Measurements from ENCODE around the gene EBLN2. TPM values are rescaled to one million over a fixed set of nuclear protein-coding genes. Genes with fewer than 3 reads are reported as not detected.

EBLN2 gene
- total and polyA plus RNA-seq, 9 donors = 1.1 to 16.4 (median 5.1) TPM

DNA sequence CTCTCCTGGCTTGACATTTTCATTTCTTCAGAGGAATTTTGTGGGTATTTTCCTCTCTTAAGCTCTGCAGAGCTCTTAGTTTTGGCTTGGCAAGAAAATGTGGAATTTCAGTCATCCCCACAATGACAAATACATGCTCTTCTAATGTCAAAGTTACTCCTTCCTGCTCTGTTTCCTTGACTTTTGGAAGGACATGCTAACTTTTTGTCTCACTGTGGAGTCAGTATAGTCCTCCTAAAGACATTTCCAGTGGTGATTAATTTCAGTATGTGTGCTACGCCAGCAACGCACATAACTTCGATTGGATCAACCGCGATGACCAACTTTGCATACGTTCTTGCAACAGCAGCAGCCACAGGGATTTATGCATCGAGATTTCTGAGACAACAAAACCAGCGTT, 13.3 kb downstream of the EBLN2 start:
- no peaks in the 10 kb centered on the region for H3K9me3 ChIP-seq
- H3K36me3 ChIP-seq = no peaks in the 10 kb centered on the region
- no peak for DNase-seq
- H3K4me3 ChIP-seq = no peak overlapping the region
- no peaks in the 10 kb centered on the region for H3K27me3 ChIP-seq
- TF ChIP-seq EP300 (IDR thresholded peaks at IDR 0.05) (no peak), POLR2A (IDR thresholded peaks at IDR 0.05) (no peak)
- TF ChIP-seq, protein P1, sequence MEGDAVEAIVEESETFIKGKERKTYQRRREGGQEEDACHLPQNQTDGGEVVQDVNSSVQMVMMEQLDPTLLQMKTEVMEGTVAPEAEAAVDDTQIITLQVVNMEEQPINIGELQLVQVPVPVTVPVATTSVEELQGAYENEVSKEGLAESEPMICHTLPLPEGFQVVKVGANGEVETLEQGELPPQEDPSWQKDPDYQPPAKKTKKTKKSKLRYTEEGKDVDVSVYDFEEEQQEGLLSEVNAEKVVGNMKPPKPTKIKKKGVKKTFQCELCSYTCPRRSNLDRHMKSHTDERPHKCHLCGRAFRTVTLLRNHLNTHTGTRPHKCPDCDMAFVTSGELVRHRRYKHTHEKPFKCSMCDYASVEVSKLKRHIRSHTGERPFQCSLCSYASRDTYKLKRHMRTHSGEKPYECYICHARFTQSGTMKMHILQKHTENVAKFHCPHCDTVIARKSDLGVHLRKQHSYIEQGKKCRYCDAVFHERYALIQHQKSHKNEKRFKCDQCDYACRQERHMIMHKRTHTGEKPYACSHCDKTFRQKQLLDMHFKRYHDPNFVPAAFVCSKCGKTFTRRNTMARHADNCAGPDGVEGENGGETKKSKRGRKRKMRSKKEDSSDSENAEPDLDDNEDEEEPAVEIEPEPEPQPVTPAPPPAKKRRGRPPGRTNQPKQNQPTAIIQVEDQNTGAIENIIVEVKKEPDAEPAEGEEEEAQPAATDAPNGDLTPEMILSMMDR (IDR thresholded peaks at IDR 0.05) = no peak
- H3K27ac ChIP-seq = no peak overlapping the region
- H3K4me1 ChIP-seq (ENCODE audit: insufficient read depth) = peaks cover 4% of the 10 kb centered on the region
- WGBS, 3 donors = 68 to 74% (median 70%) methylated on average over 8 of the region's 8 CpGs
- intact Hi-C loops (cut with DNase I) = loop anchor here in 1 of 4 donors (10.0 kb wide), 2 partner anchors 130 to 230 kb away; partner anchors contain the start of gene SHQ1

DNA sequence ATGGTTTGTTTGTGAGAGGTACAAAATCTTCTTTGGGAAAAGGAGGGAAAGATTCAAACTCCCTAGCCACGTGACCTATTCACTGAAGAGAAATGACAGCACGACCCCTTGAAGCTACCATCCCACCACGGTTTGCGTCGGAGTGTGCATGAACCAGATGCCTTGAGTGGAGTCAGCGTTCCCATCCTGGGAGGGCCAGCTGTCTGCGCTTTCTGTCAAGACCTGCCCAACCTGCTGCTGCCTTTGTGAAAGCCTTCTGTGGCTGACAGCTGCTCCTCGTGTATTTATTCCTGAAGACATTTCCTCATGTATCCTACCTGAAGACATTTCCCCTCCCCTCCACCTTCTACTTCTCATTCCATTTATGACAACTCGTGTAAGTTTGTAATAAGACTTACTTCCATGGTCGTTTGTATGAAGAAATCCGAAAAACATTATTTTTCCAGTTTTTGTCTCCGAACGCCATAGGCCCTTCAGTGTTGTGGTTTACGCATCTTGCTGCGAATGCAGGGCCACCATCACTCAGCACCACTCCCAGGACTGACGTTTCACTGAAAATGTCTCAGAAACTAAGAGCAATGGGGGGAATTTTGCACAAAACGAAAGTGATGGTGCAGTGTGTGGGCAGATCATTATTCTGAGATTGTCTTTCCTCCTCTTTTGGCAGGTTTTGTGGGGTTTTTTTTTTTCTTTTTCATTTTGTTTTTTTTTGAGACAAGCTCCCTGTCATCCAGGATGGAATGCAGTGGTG, 18.9 kb downstream of the EBLN2 start:
- Histone ChIP-seq H3K27me3 (no peaks in the 10 kb centered on the region), H3K27ac (no peak overlapping the region), H3K4me3 (no peak overlapping the region), H3K9me3 (no peaks in the 10 kb centered on the region), H3K36me3 (no peaks in the 10 kb centered on the region), H3K4me1 (ENCODE audit: insufficient read depth) (no peaks in the 10 kb centered on the region)
- intact Hi-C loops (cut with DNase I) = loop anchor here in 1 of 4 donors (10.0 kb wide), 2 partner anchors 236 to 1126 kb away; partner anchors contain the start of gene SHQ1
- TF ChIP-seq, protein P1 (IDR thresholded peaks at IDR 0.05) = no peak
- TF ChIP-seq POLR2A (IDR thresholded peaks at IDR 0.05) (no peak), EP300 (IDR thresholded peaks at IDR 0.05) (no peak)
- 58 to 65% (median 63%) methylated on average over 17 of the region's 17 CpGs for WGBS, 3 donors
- DNase-seq = no peak

DNA sequence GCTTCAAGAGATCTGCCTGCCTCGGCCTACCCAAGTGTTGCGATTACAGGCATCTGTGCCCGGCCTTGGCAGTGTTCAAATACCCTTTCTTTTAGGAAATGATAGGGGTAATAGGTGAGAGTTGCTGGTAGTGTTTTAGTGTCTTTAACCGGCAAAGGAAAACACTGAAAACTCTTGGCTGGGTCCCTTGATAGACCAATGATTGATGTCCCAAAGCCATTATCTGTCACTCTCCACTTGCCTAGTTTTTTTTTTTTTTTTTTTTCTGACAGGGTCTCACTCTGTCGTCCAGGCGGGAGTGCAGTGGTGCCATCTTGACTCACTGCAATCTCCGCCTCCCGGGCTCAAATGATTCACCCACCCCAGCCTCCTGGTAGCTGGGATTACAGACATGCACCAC, 19.7 kb downstream of the EBLN2 start:
- Histone ChIP-seq H3K4me1 (ENCODE audit: insufficient read depth) (no peaks in the 10 kb centered on the region), H3K27ac (no peak overlapping the region), H3K36me3 (no peaks in the 10 kb centered on the region), H3K9me3 (no peaks in the 10 kb centered on the region), H3K4me3 (no peak overlapping the region), H3K27me3 (no peaks in the 10 kb centered on the region)
- intact Hi-C loops (cut with DNase I) = loop anchor here in 1 of 4 donors (10.0 kb wide), 2 partner anchors 236 to 1126 kb away; partner anchors contain the start of gene SHQ1
- 93 to 96% (median 94%) methylated on average over 8 of the region's 8 CpGs for WGBS, 3 donors
- TF ChIP-seq, protein P1 (IDR thresholded peaks at IDR 0.05) = no peak
- TF ChIP-seq EP300 (IDR thresholded peaks at IDR 0.05) (no peak), POLR2A (IDR thresholded peaks at IDR 0.05) (no peak)
- DNase-seq = no peak

DNA sequence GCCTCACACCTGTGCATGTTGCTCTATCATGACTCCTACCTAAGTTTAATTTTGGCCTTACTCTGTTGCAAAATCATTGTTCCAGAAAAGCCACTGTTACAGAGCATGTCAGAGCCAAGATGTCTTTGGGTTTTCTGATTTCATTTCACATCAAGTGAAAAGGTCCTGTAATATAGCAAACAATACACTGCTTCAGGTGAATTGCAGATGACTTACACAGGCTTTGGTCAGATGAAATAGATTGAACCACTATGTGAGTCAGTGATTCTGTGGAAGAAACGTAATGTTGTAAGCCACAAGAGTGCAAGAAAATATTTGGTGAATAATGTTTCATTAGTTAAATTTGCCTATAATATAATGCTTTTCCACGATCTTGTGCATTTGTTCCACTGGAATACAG, 22.7 kb downstream of the EBLN2 start:
- Histone ChIP-seq H3K27me3 (no peaks in the 10 kb centered on the region), H3K4me1 (ENCODE audit: insufficient read depth) (no peaks in the 10 kb centered on the region), H3K4me3 (no peak overlapping the region), H3K36me3 (no peaks in the 10 kb centered on the region), H3K27ac (no peak overlapping the region), H3K9me3 (no peaks in the 10 kb centered on the region)
- intact Hi-C loops (cut with DNase I) = loop anchor here in 1 of 4 donors (10.0 kb wide), 2 partner anchors 239 to 1129 kb away; partner anchors contain the start of gene SHQ1
- TF ChIP-seq, protein P1 (IDR thresholded peaks at IDR 0.05) = no peak
- TF ChIP-seq POLR2A (IDR thresholded peaks at IDR 0.05) (no peak), EP300 (IDR thresholded peaks at IDR 0.05) (no peak)
- no peak for DNase-seq
- WGBS, 3 donors = 91 to 92% (median 92%) methylated on average over 2 of the region's 2 CpGs

Data from ovary (tissue), 9 donors.